ENCODE data around the gene IL6ST. TPM values are rescaled to one million over a fixed set of nuclear protein-coding genes. Genes with fewer than 3 reads are reported as not detected.

IL6ST gene
- total RNA-seq, 3 donors from 2014 or later, result 573 to 722 (median 615) TPM

GRCh38 chr5:55900068-55900467 is 94.7 kb downstream of the IL6ST start:
- Histone ChIP-seq H3K36me3 (no peaks in the 10 kb centered on the region), H3K27me3 (no peaks in the 10 kb centered on the region)

GRCh38 chr5:55899344-55899743 is 95.4 kb downstream of the IL6ST start:
- Histone ChIP-seq H3K27me3 (no peaks in the 10 kb centered on the region), H3K4me3 (no peak overlapping the region), H3K9me3 (no peaks in the 10 kb centered on the region), H3K36me3 (no peaks in the 10 kb centered on the region), H3K4me1 (no peaks in the 10 kb centered on the region), H3K27ac (peak overlapping the region in 1 of 2 donors; percentile 7)
- no peak for TF ChIP-seq POLR2A (IDR thresholded peaks at IDR 0.05)
- TF ChIP-seq, protein P1, sequence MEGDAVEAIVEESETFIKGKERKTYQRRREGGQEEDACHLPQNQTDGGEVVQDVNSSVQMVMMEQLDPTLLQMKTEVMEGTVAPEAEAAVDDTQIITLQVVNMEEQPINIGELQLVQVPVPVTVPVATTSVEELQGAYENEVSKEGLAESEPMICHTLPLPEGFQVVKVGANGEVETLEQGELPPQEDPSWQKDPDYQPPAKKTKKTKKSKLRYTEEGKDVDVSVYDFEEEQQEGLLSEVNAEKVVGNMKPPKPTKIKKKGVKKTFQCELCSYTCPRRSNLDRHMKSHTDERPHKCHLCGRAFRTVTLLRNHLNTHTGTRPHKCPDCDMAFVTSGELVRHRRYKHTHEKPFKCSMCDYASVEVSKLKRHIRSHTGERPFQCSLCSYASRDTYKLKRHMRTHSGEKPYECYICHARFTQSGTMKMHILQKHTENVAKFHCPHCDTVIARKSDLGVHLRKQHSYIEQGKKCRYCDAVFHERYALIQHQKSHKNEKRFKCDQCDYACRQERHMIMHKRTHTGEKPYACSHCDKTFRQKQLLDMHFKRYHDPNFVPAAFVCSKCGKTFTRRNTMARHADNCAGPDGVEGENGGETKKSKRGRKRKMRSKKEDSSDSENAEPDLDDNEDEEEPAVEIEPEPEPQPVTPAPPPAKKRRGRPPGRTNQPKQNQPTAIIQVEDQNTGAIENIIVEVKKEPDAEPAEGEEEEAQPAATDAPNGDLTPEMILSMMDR (IDR thresholded peaks at IDR 0.05), result no peak
- no peak for TF ChIP-seq POLR2AphosphoS5 (IDR thresholded peaks at IDR 0.05)
- no peak for DNase-seq (ENCODE audit: low spot score in 2 of 2)
- intact Hi-C loops (cut with DNase I; ENCODE audit: low total_unique reads), result no loop called here

More at GRCh38 chr5:55900068-55900467, 94.7 kb downstream of the IL6ST start:
- intact Hi-C loops (cut with DNase I; ENCODE audit: low total_unique reads), result no loop called here
- Histone ChIP-seq H3K9me3 (no peaks in the 10 kb centered on the region), H3K4me1 (no peaks in the 10 kb centered on the region), H3K4me3 (no peak overlapping the region), H3K27ac (no peak overlapping the region)
- no peak for DNase-seq (ENCODE audit: low spot score in 2 of 2)
- no peak for TF ChIP-seq POLR2AphosphoS5 (IDR thresholded peaks at IDR 0.05)
- no peak for TF ChIP-seq POLR2A (IDR thresholded peaks at IDR 0.05)
- TF ChIP-seq, protein P1 (IDR thresholded peaks at IDR 0.05), result no peak

DNA sequence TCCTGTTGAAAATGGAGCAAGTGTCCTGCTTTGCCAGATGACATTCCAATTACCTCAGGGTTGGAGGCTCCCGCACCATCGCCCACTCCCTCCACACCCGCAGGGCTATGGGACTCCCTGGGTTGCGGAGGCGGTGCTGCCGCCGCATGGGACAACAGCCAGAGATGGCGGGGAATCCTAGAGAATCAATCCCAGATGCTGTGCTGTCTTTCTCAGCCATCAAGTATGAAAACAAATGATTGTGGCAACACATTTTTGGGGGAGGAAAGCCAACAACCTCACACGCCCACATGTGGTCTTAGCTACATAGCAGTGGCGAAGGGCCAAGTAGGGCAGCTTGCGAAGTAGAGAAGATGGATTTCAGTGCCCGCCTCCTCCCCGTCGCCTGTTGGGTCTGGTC is 96.9 kb downstream of the IL6ST start:
- intact Hi-C loops (cut with DNase I; ENCODE audit: low total_unique reads), result no loop called here
- Histone ChIP-seq H3K36me3 (no peaks in the 10 kb centered on the region), H3K27ac (peak overlapping the region; percentile 17 to 43), H3K4me3 (peak overlapping the region in 2 of 3 donors; percentile 15 to 50), H3K9me3 (no peaks in the 10 kb centered on the region), H3K4me1 (no peaks in the 10 kb centered on the region), H3K27me3 (no peaks in the 10 kb centered on the region)
- peak; percentile 45 to 76 (median 45) for TF ChIP-seq POLR2AphosphoS5 (IDR thresholded peaks at IDR 0.05)
- TF ChIP-seq, protein P1 (IDR thresholded peaks at IDR 0.05), result no peak
- peak in 1 of 2 donors; percentile 66 for DNase-seq (ENCODE audit: low spot score in 2 of 2)

- intact Hi-C loops (cut with DNase I; ENCODE audit: low total_unique reads), result no loop called here
- H3K27ac ChIP-seq, result peak overlapping the region; percentile 17 to 43
- no peaks in the 10 kb centered on the region for H3K27me3 ChIP-seq
- DNase-seq (ENCODE audit: low spot score in 2 of 2), result no peak
- no peaks in the 10 kb centered on the region for H3K9me3 ChIP-seq
- no peaks in the 10 kb centered on the region for H3K36me3 ChIP-seq
- H3K4me1 ChIP-seq, result no peaks in the 10 kb centered on the region
- peak overlapping the region in 2 of 3 donors; percentile 15 to 50 for H3K4me3 ChIP-seq
- TF ChIP-seq, protein P1 (IDR thresholded peaks at IDR 0.05), result no peak
- TF ChIP-seq POLR2A (IDR thresholded peaks at IDR 0.05), result no peak
- no peak for TF ChIP-seq POLR2AphosphoS5 (IDR thresholded peaks at IDR 0.05)
Measured at GRCh38 chr5:55897206-55897894, 97.4 kb downstream of the IL6ST start.

DNA sequence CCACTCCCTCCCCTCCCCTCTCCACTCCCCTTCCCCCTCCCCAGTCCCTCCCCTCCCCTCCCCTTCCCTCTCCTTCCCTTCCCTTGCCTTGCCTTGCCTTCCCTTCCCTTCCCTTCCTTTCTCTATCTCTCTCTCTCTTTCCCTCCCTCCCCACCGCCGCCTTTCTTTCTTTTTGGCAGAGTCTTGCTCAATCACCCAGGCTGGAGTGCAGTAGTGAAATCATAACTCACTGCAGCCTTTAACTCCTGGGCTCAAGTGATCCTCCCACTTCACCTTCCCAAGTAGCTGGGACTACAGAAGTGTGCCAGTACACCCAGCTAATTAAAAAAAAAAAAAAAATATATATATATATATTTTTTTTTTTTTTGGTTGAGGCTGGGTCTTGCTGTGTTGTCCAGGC is 98.1 kb downstream of the IL6ST start:
- Histone ChIP-seq H3K4me1 (no peaks in the 10 kb centered on the region), H3K27ac (no peak overlapping the region), H3K4me3 (no peak overlapping the region), H3K27me3 (no peaks in the 10 kb centered on the region), H3K9me3 (no peaks in the 10 kb centered on the region), H3K36me3 (no peaks in the 10 kb centered on the region)
- DNase-seq (ENCODE audit: low spot score in 2 of 2), result no peak
- TF ChIP-seq POLR2AphosphoS5 (IDR thresholded peaks at IDR 0.05) (no peak), POLR2A (IDR thresholded peaks at IDR 0.05) (no peak)
- TF ChIP-seq, protein P1 (IDR thresholded peaks at IDR 0.05), result no peak
- intact Hi-C loops (cut with DNase I; ENCODE audit: low total_unique reads), result no loop called here

Measured in breast epithelium (tissue), 4 donors.